Heart left ventricle (tissue), 16 donors: ENCODE results near the gene EBF4. TPM values are rescaled to one million over a fixed set of nuclear protein-coding genes. Genes with fewer than 3 reads are reported as not detected.

Experiments used
- ATAC-seq, 4 donors: fragments of 200-7000 bp; cut with Tn5 transposase; one replicate each; pipeline ENCODE4 v1.9.1; 2020 to 2022; ENCODE audit warnings: moderate library complexity in 4 of 4, mild to moderate bottlenecking in 3 of 4, moderate number of reproducible peaks in 1 of 4
- DNase-seq, 5 donors: peaks; one replicate each; pipeline ENCODE4 v3.0.0-alpha.2; 2020
- H3K27ac ChIP-seq, 12 donors: fragments of 200-600 bp; sonication (generic) in 4 of 12; one replicate each; pipeline versions ENCODE4 v1.5.0 to v1.8.0; 2016 to 2022; ENCODE audit warnings: mild to moderate bottlenecking in 2 of 12
- H3K27me3 ChIP-seq, 9 donors: fragments of 200-600 bp; sonication (generic) in 2 of 9; one replicate each; pipeline versions ENCODE4 v1.5.1 to v1.8.0; 2016 to 2022; ENCODE audit warnings: mild to moderate bottlenecking in 3 of 9
- H3K36me3 ChIP-seq, 9 donors: fragments of 200-600 bp; sonication (generic) in 2 of 9; one replicate each; pipeline versions ENCODE4 v1.5.0 to v1.8.0; 2018 to 2022; ENCODE audit warnings: mild to moderate bottlenecking in 2 of 9
- H3K4me1 ChIP-seq, 12 donors: fragments of 200-600 bp; sonication (generic) in 4 of 12; one replicate each; pipeline versions ENCODE4 v1.5.0 to v1.8.0; 2016 to 2022; ENCODE audit warnings: mild to moderate bottlenecking in 3 of 12
- H3K4me3 ChIP-seq, 12 donors: fragments of 200-600 bp; sonication (generic) in 4 of 12; one replicate each; pipeline versions ENCODE4 v1.5.0 to v1.8.0; 2017 to 2022; ENCODE audit warnings: mild to moderate bottlenecking in 9 of 12, moderate library complexity in 4 of 12
- H3K9me3 ChIP-seq, 12 donors: fragments of 200-600 bp; sonication (generic) in 4 of 12; one replicate each; pipeline versions ENCODE4 v1.5.0 to v1.8.0; 2016 to 2022; ENCODE audit warnings: mild to moderate bottlenecking in 1 of 12
- CTCF ChIP-seq, 12 donors: fragments of 200-600 bp; sonication (generic) in 4 of 12; IDR thresholded peaks; one replicate each; pipeline versions ENCODE4 v1.5.0 to v1.8.0; 2018 to 2022; ENCODE audit warnings: antibody characterized with exemption in 12 of 12, mild to moderate bottlenecking in 5 of 12
- POLR2A ChIP-seq, 2 donors: fragments of 450-650 bp; IDR thresholded peaks; one replicate each; pipeline ENCODE4 v1.6.1; 2017; ENCODE audit warnings: antibody characterized with exemption in 2 of 2, mild to moderate bottlenecking in 2 of 2, moderate library complexity in 2 of 2
- whole genome bisulfite sequencing, 4 donors: extraction: QIAGEN DNeasy Blood & Tissue Kit in 2 of 4; methylation state at CpG; one replicate each; pipeline versions ENCODE4 v1.1.5 to v1.1.7; 2013 to 2018; 5-methylcytosine and 5-hydroxymethylcytosine counted together
- intact Hi-C, 10 donors: fragments of 100-400 bp; cut with DNase I; formaldehyde crosslinking; loops; one replicate each; pipeline versions ENCODE4 v1.11.1 to v1.14.2; 2022
- polyA plus RNA-seq, 2 donors: library from polyadenylated mRNA; stranded (reverse); fragments of 200-250 nt; gene quantifications; one replicate each; pipeline ENCODE4 v1.2.3, GENCODE V29; 2013
- total RNA-seq, 9 donors: library from RNA; depleted of rRNA in 2 of 9; stranded (reverse); fragments of >200 nt in 2 of 9; fragmentation: NEBNext Ultra II Directional in 3 of 9; extraction: Animal tissue kit (Norgen Biotek cat#: 25700) in 3 of 9; gene quantifications; one replicate each; pipeline versions ENCODE4 v1.1.0 to v1.2.4, GENCODE V29; 2016 to 2023
- donor health status: ischemic (EF 13 %, LVEDD 7.1; RV severe dilation, severe dysfunction).
- donor health status: healthy with polysubstance abuse.
- donor health status: DM: no; HTN: yes; CAD: no.
- donor health status: DM: no; HTN: no; CAD: no.
- donor health status: ischemic (EF 25% LVEDD 6.9; RV normal size, moderate dysfunction).
- donor health status: ischemic (EF 25% LVEDD 5.7; RV mildly dilated, moderate dysfunction).
- donor health status: healthy.
- donor health status: DM: yes; HTN: yes; CAD: no.
- donor health status: ischemic (EF 35%, LVEDD 5.7; RV mildly dilated, moderate dysfunction).
- donor health status: nonischemic (EF 11% LVEDD 7.7; RV severe dilation, severe dysfunction).
- donor health status: DM: yes; HTN: yes; CAD: no.
- donor health status: PGD.
- donor health status: ischemic (EF 29% LVEDD 5.4; RV normal size, mild dysfunction).
- donor health status: nonischemic (EF 23%, LVEDD 6.1; RV moderate dilation, normal function).

EBF4 gene
- total and polyA plus RNA-seq, 11 donors, result 2.5 to 6.4 (median 3.8) TPM

DNA sequence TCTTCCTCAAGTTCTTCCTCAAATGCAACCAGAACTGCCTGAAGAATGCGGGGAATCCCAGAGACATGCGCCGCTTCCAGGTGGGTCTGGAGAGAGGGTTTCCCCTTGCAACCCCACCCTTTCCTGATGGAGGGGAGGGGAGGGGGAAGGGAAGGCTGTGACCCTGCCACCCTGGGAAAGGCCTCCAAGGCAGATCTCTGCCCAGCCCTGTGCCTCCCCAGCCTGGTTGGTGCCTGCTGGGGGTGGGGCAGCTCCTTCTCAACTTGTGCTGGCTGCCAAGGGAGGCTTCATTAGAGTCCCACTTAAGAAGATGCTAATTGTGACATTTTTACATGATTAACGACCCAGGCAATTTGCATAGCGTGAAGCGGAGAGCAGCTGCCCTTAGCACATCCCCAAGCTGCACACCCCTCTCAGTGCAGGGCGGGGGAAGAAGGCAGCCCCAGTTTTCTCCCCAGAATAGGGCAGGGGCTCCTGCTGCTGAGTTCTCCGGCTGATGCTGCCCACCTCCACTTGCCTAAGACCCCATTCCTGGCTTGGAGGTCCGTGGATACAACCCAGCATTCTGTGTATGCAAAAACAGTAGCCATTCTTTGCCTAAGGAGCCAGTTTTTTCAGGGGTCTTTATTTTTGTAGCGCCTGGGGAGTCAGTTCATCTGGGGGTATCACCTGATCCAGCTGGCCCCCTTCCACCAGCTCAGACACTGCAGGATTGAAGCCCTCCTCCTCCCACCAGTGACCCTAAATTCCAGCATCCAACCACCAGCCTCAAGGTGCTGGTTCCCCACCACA, 56.2 kb downstream of the EBF4 start:
- 67 to 69% (median 67%) methylated on average over 10 of the region's 10 CpGs for WGBS, 4 donors
- H3K4me1 ChIP-seq, result peaks cover 0 to 30% (median 20%) of the 10 kb centered on the region in 12 donors
- no peak for ATAC-seq
- no peak for DNase-seq
- no peak for TF ChIP-seq POLR2A (IDR thresholded peaks at IDR 0.05)
- no peak for TF ChIP-seq CTCF (IDR thresholded peaks at IDR 0.05)
- H3K9me3 ChIP-seq, result no peaks in the 10 kb centered on the region
- no peak overlapping the region for H3K4me3 ChIP-seq
- H3K27me3 ChIP-seq, result peaks cover 5 to 31% (median 19%) of the 10 kb centered on the region in 9 donors
- intact Hi-C loops, result loop anchor here in 1 of 10 donors (10.0 kb wide), 1 partner anchor 64 kb away; no protein-coding TSS in a partner anchor
- H3K36me3 ChIP-seq, result no peaks in the 10 kb centered on the region
- no peak overlapping the region for H3K27ac ChIP-seq

GRCh38 chr20:2749343-2749950, 56.9 kb downstream of the EBF4 start:
- no peak for TF ChIP-seq CTCF (IDR thresholded peaks at IDR 0.05)
- no peak for TF ChIP-seq POLR2A (IDR thresholded peaks at IDR 0.05)
- no peak for ATAC-seq
- 31 to 42% (median 36%) methylated on average over 9 to 49 of the region's 49 CpGs for WGBS, 4 donors

DNA sequence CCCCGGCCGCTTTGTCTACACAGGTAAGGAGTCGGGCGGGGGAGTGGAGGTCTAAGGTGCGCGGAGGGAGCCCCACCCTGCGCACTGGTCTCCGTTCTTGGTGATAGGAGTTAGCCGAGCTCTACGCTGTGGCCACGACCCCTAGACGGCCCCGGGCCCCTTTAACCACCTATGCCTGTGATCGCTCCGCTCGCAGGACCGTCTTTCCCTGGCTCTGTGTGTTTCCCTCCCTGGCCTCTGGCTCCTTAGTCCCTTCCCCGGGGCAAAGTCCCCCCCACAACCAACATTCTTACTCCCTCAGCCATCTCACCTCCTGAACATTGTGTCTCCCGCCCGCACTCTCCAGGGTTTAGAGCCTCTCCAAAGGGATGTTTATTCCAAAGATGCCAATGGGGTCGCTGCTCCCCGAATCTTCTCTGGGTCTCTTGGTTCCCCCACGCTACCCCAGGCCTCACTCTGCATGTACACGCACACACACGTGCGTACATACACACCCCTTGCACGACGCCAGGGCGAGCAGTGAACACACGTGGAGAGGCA, 57.4 kb downstream of the EBF4 start:
- H3K27me3 ChIP-seq, result peaks cover 5 to 40% (median 30%) of the 10 kb centered on the region in 9 donors
- ATAC-seq, result no peak

More at GRCh38 chr20:2749343-2749950, 56.9 kb downstream of the EBF4 start:
- intact Hi-C loops, result loop anchor here in 1 of 10 donors (10.0 kb wide), 1 partner anchor 65 kb away; no protein-coding TSS in a partner anchor
- no peak overlapping the region for H3K4me3 ChIP-seq
- no peaks in the 10 kb centered on the region for H3K36me3 ChIP-seq
- H3K9me3 ChIP-seq, result no peaks in the 10 kb centered on the region
- no peak overlapping the region for H3K27ac ChIP-seq
- peak in 1 of 5 donors; percentile 14 for DNase-seq
- peaks cover 0 to 30% (median 20%) of the 10 kb centered on the region in 12 donors for H3K4me1 ChIP-seq
- H3K27me3 ChIP-seq, result peaks cover 5 to 37% (median 24%) of the 10 kb centered on the region in 9 donors

More for the DNA sequence above, 57.4 kb downstream of the EBF4 start:
- Histone ChIP-seq H3K4me3 (no peak overlapping the region), H3K9me3 (no peaks in the 10 kb centered on the region), H3K4me1 (peaks cover 0 to 30% (median 20%) of the 10 kb centered on the region in 12 donors), H3K27ac (no peak overlapping the region), H3K36me3 (no peaks in the 10 kb centered on the region)
- intact Hi-C loops, result loop anchor here in 8 of 10 donors (5.0 to 10.0 kb wide), 9 partner anchors 53 to 255 kb away; partner anchors contain the start of genes PCED1A (in 2 of the 8), VPS16 (in 2 of the 8) and EBF4 (in 1 of the 8)
- 26 to 47% (median 38%) methylated on average over 28 to 30 of the region's 30 CpGs for WGBS, 4 donors
- DNase-seq, result no peak
- TF ChIP-seq CTCF (IDR thresholded peaks at IDR 0.05) (no peak), POLR2A (IDR thresholded peaks at IDR 0.05) (no peak)
